HG03354 (cell line): ENCODE data around the gene ANKRD66.

ENCODE experiments used
- ATAC-seq: cut with Tn5 transposase; IDR thresholded peaks from one replicate; pipeline ENCODE4 v1.9.1; 2021; ENCODE audit warnings: mild to moderate bottlenecking; ENCODE audit not compliant: unreplicated experiment, poor library complexity, severe bottlenecking

ANKRD66 gene

DNA sequence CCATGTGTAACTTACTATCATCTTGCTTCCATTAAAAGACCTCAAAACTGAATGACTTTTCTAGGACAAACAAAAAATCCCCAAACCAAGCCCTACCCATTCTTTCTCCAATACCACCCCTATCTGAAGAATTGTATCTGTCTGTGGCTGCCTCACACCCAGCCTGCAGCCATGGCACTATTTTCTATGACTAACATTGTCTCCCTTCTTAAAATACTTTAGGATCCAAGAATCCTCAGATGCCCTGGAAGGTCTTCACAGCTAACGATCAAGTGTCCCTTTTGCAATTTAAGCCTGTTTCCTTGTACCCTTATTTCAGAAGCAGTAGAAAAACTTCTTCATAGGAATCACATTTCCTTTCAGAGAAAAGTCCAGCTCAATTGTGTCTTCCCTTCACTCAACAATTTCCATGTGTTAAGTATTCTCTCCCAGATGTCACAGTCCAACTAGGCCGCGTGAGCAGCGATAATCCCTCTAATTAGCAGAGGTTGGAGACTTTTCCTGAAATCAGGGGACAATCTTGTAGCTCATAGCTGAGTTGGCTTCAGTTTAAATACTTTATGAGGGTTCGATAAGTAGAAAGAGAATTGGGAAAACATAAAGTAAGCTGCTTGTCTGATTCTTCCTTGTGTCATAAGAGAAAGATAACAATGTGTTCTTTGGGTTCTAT lies 41.3 kb downstream of the ANKRD66 start:
- no peak for ATAC-seq

- no peak for ATAC-seq
Observed at GRCh38 chr6:46788791-46789190, 42.1 kb downstream of the ANKRD66 start.

GRCh38 chr6:46789434-46790354 lies 43.0 kb downstream of the ANKRD66 start:
- ATAC-seq: no peak

- ATAC-seq: no peak
Observed at GRCh38 chr6:46790355-46790874, 43.7 kb downstream of the ANKRD66 start.

- ATAC-seq: no peak
Observed at GRCh38 chr6:46792635-46793034, 45.9 kb downstream of the ANKRD66 start.

GRCh38 chr6:46793138-46793537 lies 46.4 kb downstream of the ANKRD66 start, which contains the start of gene MEP1A:
Gene MEP1A, plus strand, starts transcription at chr6:46793389. Its CDS starts 10 bp downstream, at chr6:46793399.
- ATAC-seq: no peak

DNA sequence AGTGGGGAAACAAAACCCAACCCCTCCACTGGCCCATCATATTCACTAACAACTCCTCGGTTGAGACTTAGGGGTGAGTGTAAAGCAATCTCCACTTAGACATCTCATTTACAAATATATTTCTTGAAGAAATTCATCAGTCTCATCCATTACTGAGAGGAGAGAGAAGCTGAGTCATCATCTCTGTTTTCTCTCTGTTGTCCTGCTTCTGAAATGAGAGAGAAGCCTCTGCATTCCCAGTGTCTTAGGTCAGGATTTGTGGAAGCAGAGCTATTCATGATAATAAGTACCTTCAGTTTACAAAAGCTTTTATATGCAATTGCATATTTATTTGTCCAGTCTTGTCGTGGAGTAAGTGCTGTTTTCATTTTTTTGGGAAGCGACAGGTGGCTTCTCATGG lies 47.3 kb downstream of the ANKRD66 start:
- ATAC-seq: no peak

DNA sequence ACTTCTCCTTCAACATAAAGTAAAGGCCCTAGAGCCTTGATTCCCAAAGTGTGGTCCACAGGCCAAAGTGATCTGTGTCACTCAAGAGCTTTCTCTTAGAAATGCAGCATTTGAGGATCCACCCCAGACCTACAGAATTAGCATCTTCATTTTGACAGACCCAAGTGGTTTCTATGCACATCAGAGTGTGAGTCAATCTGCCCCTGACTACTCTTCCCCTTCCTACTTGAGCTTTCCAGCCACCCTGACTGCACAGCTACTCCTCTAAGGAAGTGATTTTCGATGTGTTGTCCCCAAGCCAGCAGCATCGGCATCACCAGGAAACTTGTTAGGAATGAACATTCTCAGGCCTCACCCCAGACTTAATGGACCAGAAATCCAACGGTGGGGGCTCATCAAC lies 49.1 kb downstream of the ANKRD66 start:
- ATAC-seq: no peak

DNA sequence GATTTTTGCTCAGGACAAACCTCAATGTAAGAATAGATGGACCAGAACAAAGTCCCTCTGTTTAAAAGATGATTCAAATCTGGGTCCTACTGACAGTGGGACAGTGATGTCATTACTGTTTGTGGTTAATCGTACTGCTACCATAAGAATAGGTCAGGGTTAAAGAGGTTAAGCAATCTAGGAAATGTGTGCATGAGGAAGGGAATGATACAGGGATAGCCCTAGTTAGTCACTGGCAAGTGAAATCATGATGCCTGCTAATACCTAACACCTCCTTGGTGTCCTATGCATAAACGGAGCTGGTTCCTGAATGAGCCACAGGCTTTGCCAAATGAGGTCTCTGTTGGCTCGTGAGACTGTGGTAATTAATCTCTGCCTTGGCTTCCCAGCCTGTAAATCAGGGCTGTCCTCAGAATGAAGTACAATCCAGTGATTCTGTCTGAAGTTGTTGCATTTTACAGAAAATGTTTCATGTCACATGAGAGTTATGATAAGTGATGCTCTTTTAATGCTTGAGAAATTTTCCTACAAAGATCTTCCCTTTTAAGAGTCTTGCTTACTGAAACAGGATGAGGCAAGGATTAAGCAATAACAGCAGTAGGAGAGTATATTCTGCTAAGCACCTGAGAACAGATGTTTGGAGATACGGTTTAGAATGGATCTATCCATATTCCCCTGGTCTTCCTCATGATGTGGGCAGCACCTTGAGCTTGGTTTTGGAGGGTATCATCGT lies 50.3 kb downstream of the ANKRD66 start:
- no peak for ATAC-seq

GRCh38 chr6:46799657-46800056 lies 52.9 kb downstream of the ANKRD66 start:
- no peak for ATAC-seq

DNA sequence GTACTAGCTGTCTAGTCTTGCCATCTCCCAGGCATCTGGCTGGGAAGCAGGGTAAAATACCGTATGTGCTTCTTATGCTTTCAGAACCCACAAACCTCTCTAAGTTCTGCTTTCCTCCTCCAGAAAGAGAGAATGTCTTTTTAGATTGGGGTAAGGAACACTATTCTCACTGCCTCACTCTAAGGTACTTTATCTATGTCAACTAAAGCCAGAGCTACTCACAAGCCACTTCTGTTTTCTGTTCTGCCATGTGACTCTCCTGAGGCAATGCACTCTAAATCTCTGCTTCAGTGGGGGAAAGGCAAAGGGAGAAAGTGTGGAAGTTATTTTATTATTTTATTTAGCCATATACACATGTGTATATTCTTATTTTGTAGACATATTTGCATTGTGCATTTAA lies 62.1 kb downstream of the ANKRD66 start:
- ATAC-seq: no peak
